Neuron (in vitro differentiated cells): ENCODE data around the gene BSN.

Experiments
- H2AFZ ChIP-seq: one replicate; pipeline ENCODE4 v1.6.1; 2013; ENCODE audit warnings: low read depth, mild to moderate bottlenecking, inconsistent platforms, low read length, moderate library complexity
- H3K27me3 ChIP-seq: one replicate; pipeline ENCODE4 v1.6.1; 2013; ENCODE audit warnings: low read length; ENCODE audit not compliant: insufficient read depth
- H3K36me3 ChIP-seq: one replicate; pipeline ENCODE4 v1.6.1; 2013; ENCODE audit warnings: low read length; ENCODE audit not compliant: insufficient read depth
- H3K4me1 ChIP-seq: one replicate; pipeline ENCODE4 v1.6.1; 2013; ENCODE audit warnings: low read length; ENCODE audit not compliant: insufficient read depth
- H3K4me3 ChIP-seq: 2 replicates; pipeline ENCODE4 v1.5.1; 2013; ENCODE audit warnings: mild to moderate bottlenecking, low read length, moderate library complexity
- H3K9me3 ChIP-seq: one replicate; pipeline ENCODE4 v1.6.1; 2013; ENCODE audit warnings: low read length

Gene BSN

DNA sequence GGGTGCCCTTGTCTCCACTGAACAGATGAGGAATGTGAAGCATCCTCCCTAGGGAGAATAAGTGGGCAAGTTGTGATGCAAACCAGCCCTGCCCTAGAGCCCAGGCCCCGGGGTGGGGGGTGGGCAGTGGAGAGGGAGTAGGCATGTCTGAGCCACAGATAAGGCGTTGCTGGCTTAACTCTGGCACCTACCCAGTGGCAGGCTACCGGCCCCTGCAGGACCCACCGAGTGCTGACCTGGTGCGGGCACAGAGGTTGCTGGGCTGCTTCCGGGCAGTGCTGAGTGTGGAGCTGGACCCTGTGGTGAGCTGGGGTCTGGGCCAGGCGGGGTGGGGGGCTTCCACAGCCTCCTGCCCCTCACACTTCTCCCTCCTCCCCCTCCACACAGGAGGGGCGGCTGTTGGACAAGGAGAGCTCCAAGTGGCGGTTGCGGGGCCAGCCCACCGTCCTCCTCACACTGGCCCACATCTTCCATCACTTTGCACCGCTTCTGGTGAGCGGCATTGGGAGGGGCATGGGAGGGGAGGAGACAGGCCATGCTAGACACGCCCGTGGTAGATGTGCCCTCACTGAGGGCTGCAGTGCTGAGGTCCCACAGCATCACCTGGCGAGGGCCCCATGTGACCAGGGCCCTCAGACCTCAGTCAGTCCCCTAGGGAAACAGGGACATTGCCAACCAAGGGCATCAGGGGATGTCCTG is 145.2 kb downstream of the BSN start:
- no peaks in the 10 kb centered on the region for H3K4me1 ChIP-seq
- no peak overlapping the region for H3K4me3 ChIP-seq
- peaks cover 25% of the 10 kb centered on the region for H3K36me3 ChIP-seq
- H2AFZ ChIP-seq: no peak overlapping the region
- no peaks in the 10 kb centered on the region for H3K9me3 ChIP-seq
- H3K27me3 ChIP-seq: no peaks in the 10 kb centered on the region

GRCh38 chr3:49700014-49700413 is 145.7 kb downstream of the BSN start:
- H3K9me3 ChIP-seq: no peaks in the 10 kb centered on the region
- no peak overlapping the region for H2AFZ ChIP-seq
- H3K27me3 ChIP-seq: no peaks in the 10 kb centered on the region
- H3K4me3 ChIP-seq: no peak overlapping the region
- no peaks in the 10 kb centered on the region for H3K4me1 ChIP-seq
- H3K36me3 ChIP-seq: peaks cover 31% of the 10 kb centered on the region

- H3K36me3 ChIP-seq: peaks cover 34% of the 10 kb centered on the region
- H3K4me3 ChIP-seq: no peak overlapping the region
- H3K27me3 ChIP-seq: no peaks in the 10 kb centered on the region
- no peak overlapping the region for H2AFZ ChIP-seq
- H3K9me3 ChIP-seq: no peaks in the 10 kb centered on the region
- H3K4me1 ChIP-seq: no peaks in the 10 kb centered on the region
Measured at GRCh38 chr3:49700453-49701128, 146.3 kb downstream of the BSN start.

- Histone ChIP-seq H2AFZ (no peak overlapping the region), H3K9me3 (no peaks in the 10 kb centered on the region), H3K4me3 (no peak overlapping the region), H3K27me3 (no peaks in the 10 kb centered on the region), H3K36me3 (peaks cover 39% of the 10 kb centered on the region), H3K4me1 (no peaks in the 10 kb centered on the region)
Measured at GRCh38 chr3:49701388-49702077, 147.3 kb downstream of the BSN start.

DNA sequence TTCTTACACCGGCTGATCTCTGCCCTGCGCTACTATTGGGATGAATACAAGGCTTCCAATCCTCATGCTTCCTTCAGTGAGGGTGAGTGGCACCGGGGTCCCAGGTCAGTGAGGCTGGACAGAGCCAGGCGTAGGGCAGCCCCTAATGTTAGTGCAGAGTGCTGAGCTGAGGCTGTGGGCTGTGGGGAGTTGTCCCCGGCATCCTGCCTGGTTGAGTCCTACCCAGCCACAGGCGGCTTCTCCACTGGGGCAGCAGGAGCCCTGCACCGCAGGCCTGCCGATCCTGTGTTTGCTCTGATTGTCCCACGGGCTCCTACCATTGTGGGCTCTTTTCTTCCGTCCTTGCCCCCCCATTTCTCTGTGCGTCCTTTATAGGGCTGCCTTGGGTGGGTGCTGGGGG is 148.4 kb downstream of the BSN start:
- H3K4me3 ChIP-seq: no peak overlapping the region
- no peak overlapping the region for H2AFZ ChIP-seq
- H3K9me3 ChIP-seq: no peaks in the 10 kb centered on the region
- H3K4me1 ChIP-seq: no peaks in the 10 kb centered on the region
- no peaks in the 10 kb centered on the region for H3K27me3 ChIP-seq
- H3K36me3 ChIP-seq: peaks cover 40% of the 10 kb centered on the region

DNA sequence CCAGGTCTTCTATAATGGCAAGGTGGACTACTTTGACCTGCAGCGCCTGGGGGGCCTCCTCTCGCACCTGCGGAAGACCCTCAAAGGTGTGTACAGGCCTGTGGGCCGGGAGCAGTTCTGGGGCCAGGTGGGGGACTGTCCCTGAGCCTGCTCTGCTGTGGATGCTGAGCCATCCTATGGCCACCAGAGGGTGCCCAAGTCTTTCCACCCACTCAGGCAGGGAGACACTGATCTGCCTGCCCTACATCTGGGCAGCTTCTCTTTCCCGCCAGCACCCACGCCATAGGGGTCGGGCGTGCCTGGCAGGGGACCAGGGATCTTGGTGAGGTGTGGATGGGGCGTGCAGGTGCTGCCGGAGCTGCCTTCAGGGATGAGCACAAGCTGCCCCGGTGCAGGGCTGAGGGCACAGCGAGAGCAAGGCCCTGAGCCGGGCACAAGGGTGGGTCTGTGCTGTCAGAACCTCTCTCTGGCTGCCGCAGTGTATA is 149.2 kb downstream of the BSN start:
- Histone ChIP-seq H3K4me1 (no peaks in the 10 kb centered on the region), H2AFZ (no peak overlapping the region), H3K9me3 (no peaks in the 10 kb centered on the region), H3K4me3 (no peak overlapping the region), H3K36me3 (peaks cover 38% of the 10 kb centered on the region), H3K27me3 (no peaks in the 10 kb centered on the region)

GRCh38 chr3:49703956-49704355 is 149.7 kb downstream of the BSN start:
- Histone ChIP-seq H3K4me3 (no peak overlapping the region), H3K27me3 (no peaks in the 10 kb centered on the region), H3K36me3 (peaks cover 38% of the 10 kb centered on the region)

GRCh38 chr3:49704629-49705028 is 150.4 kb downstream of the BSN start:
- Histone ChIP-seq H2AFZ (no peak overlapping the region), H3K4me1 (no peaks in the 10 kb centered on the region), H3K36me3 (peaks cover 38% of the 10 kb centered on the region), H3K4me3 (no peak overlapping the region), H3K9me3 (no peaks in the 10 kb centered on the region), H3K27me3 (no peaks in the 10 kb centered on the region)

More at GRCh38 chr3:49703956-49704355, 149.7 kb downstream of the BSN start:
- H2AFZ ChIP-seq: no peak overlapping the region
- no peaks in the 10 kb centered on the region for H3K9me3 ChIP-seq
- H3K4me1 ChIP-seq: no peaks in the 10 kb centered on the region

GRCh38 chr3:49705390-49705960 is 151.2 kb downstream of the BSN start:
- H3K27me3 ChIP-seq: no peaks in the 10 kb centered on the region
- no peak overlapping the region for H2AFZ ChIP-seq
- H3K4me1 ChIP-seq: no peaks in the 10 kb centered on the region
- no peak overlapping the region for H3K4me3 ChIP-seq
- H3K9me3 ChIP-seq: no peaks in the 10 kb centered on the region
- peaks cover 36% of the 10 kb centered on the region for H3K36me3 ChIP-seq

DNA sequence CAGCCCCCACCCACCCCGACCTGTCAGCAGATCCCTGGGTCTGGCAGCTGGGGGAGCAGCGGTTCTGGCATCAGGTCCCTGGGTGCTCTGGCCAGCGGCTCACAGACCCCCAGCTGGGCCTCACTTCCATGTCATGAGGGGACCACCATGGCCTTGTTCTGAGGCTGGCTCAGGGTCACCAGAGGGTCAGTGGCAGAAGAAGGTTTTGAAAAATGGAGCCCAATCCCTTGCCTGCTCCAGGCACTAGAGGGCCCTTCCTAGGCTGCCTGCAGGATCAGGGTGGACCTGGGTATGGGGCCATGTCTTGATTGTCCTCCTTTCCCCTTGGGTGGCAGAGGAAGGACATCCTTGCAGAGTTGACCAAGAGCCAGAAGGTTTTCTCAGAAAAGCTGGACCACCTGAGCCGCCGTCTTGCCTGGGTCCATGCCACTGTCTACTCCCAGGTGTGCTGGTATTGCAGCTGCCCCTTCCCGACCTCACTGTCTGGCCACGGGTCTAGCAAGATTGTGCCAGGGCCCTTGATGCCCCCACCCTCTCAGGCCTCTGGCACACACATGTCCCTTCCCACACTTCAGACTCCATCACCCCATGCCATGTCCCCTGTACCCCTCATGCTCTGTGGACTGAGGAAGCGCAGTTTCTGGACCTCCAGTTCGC is 152.3 kb downstream of the BSN start:
- H3K27me3 ChIP-seq: no peaks in the 10 kb centered on the region
- no peaks in the 10 kb centered on the region for H3K4me1 ChIP-seq
- H3K4me3 ChIP-seq: no peak overlapping the region
- no peaks in the 10 kb centered on the region for H3K9me3 ChIP-seq
- H3K36me3 ChIP-seq: peaks cover 36% of the 10 kb centered on the region
- no peak overlapping the region for H2AFZ ChIP-seq

- H3K27me3 ChIP-seq: no peaks in the 10 kb centered on the region
- H3K36me3 ChIP-seq: peaks cover 31% of the 10 kb centered on the region
Measured at GRCh38 chr3:49707113-49707480, 152.8 kb downstream of the BSN start.

DNA sequence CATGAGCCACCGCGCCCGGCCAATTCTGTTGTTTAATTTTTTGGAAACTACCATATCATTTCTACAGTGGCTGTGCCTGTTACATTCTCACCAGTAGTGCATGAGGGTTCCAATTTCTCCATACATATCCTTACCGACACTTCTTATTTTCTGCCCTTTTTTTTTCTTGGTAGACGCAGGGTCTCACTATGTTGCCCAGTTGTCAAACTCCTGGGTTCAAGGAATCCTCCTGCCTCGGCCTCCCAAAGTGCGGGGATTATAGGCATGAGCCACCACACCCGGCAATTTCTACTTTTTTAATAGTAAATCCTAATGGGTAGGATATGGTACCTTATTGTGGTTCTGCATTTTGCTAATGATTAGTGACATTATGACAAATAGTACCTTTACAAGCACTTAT is 155.6 kb downstream of the BSN start:
- H3K4me1 ChIP-seq: no peaks in the 10 kb centered on the region
- H3K27me3 ChIP-seq: no peaks in the 10 kb centered on the region
- no peak overlapping the region for H2AFZ ChIP-seq
- no peak overlapping the region for H3K4me3 ChIP-seq
- no peaks in the 10 kb centered on the region for H3K9me3 ChIP-seq
- H3K36me3 ChIP-seq: peaks cover 13% of the 10 kb centered on the region

More at GRCh38 chr3:49707113-49707480, 152.8 kb downstream of the BSN start:
- Histone ChIP-seq H2AFZ (no peak overlapping the region), H3K4me3 (no peak overlapping the region), H3K4me1 (no peaks in the 10 kb centered on the region), H3K9me3 (no peaks in the 10 kb centered on the region)
